Esophagus muscularis mucosa (tissue), 4 donors: ENCODE data around the gene OSBPL9.

ENCODE experiments used
- CTCF ChIP-seq, 3 experiments: fragments of 200-600 bp in 2 of 3; fragments of 450-650 bp in 1 of 3; sonication (generic) in 2 of 3; IDR thresholded peaks; one replicate each; pipeline ENCODE4 v1.5.1; 2017 to 2019; ENCODE audit warnings: antibody characterized with exemption in 3 of 3, mild to moderate bottlenecking in 2 of 3, moderate library complexity in 1 of 3
- EP300 ChIP-seq: sonication (generic); formaldehyde crosslinking; IDR thresholded peaks from one replicate; pipeline ENCODE4 v1.6.1; 2017; ENCODE audit warnings: antibody characterized with exemption
- POLR2A ChIP-seq: fragments of 450-650 bp; IDR thresholded peaks from one replicate; pipeline ENCODE4 v1.6.1; 2017; ENCODE audit warnings: antibody characterized with exemption, moderate library complexity, mild to moderate bottlenecking, low read depth
- POLR2AphosphoS5 ChIP-seq, 2 donors: sonication (generic); formaldehyde crosslinking; IDR thresholded peaks; one replicate each; pipeline ENCODE4 v1.6.1; 2017; ENCODE audit warnings: antibody characterized with exemption in 2 of 2

DNA sequence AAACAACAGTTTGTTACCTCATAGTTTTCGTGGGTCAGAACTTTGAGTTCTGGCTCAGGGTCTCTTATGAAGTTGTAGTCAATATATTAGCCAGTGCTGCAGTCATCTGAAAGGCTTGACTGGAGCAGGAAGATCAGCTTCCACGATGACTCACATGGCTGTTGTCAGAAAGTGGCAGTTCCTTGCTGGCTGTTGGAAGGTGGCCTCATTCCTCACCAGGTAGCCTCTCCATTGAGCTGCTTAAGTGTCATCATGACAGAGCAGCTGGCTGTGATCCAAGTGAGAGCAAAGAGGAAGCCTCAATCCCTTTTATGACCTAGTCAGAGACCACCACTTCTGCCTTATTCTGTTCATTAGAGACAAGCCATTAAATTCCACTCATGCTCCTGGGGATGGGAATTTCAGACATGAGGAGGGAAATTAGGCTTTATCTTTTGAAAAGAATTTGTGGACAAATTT lies 5.6 kb downstream of the OSBPL9 start:
- TF ChIP-seq POLR2A (no peak), EP300 (no peak), POLR2AphosphoS5 (IDR thresholded peaks at IDR 0.05) (peak; percentile 37 to 49), CTCF (IDR thresholded peaks at IDR 0.05) (no peak)
